Left lung (tissue), 10 donors: ENCODE data around the gene CCDC71L. TPM values are rescaled to one million over a fixed set of nuclear protein-coding genes. Genes with fewer than 3 reads are reported as not detected.

Experiments used
- ATAC-seq: fragments of 200-7000 bp; cut with Tn5 transposase; one replicate; pipeline ENCODE4 v1.9.1; 2020; ENCODE audit warnings: moderate library complexity
- DNase-seq, 4 donors: peaks; one replicate each; pipeline ENCODE4 v3.0.0-alpha.2; 2013 to 2020
- H3K27ac ChIP-seq, 2 donors: fragments of 200-600 bp; sonication (generic) in 1 of 2; one replicate each; pipeline versions ENCODE4 v1.5.0 to v1.8.0; 2020 to 2021
- H3K27me3 ChIP-seq, 2 donors: fragments of 200-600 bp; sonication (generic) in 1 of 2; one replicate each; pipeline versions ENCODE4 v1.5.0 to v1.8.0; 2020 to 2021
- H3K36me3 ChIP-seq, 2 donors: fragments of 200-600 bp; sonication (generic) in 1 of 2; one replicate each; pipeline versions ENCODE4 v1.5.0 to v1.8.0; 2020 to 2021
- H3K4me1 ChIP-seq, 2 donors: fragments of 200-600 bp; one replicate each; pipeline ENCODE4 v1.8.0; 2021
- H3K4me3 ChIP-seq, 2 donors: fragments of 200-600 bp; sonication (generic) in 1 of 2; one replicate each; pipeline versions ENCODE4 v1.5.0 to v1.8.0; 2020 to 2021; ENCODE audit warnings: mild to moderate bottlenecking in 1 of 2
- H3K9me3 ChIP-seq, 2 donors: fragments of 200-600 bp; sonication (generic) in 1 of 2; one replicate each; pipeline versions ENCODE4 v1.5.0 to v1.8.0; 2020 to 2021
- CTCF ChIP-seq, 2 donors: fragments of 200-600 bp; sonication (generic) in 1 of 2; IDR thresholded peaks; one replicate each; pipeline versions ENCODE4 v1.5.0 to v1.8.0; 2021; ENCODE audit warnings: antibody characterized with exemption in 2 of 2
- intact Hi-C, 2 donors: fragments of 100-400 bp; cut with DNase I; formaldehyde crosslinking; loops; one replicate each; pipeline versions ENCODE4 v1.11.2 to v1.14.2; 2022
- polyA plus RNA-seq, 6 donors: library from polyadenylated mRNA; unstranded; fragments of 120-200 nt; gene quantifications; one replicate each; pipeline ENCODE4 v1.2.1, GENCODE V29; 2013; ENCODE audit not compliant: insufficient read length in 6 of 6
- total RNA-seq, 2 donors: library from RNA; stranded (reverse); fragmentation: NEBNext Ultra II Directional; extraction: Animal tissue kit (Norgen Biotek cat#: 25700); gene quantifications; one replicate each; pipeline ENCODE4 v1.2.1, GENCODE V29; 2021
- donor health status: DM: no; HTN: yes; CAD: no.
- donor health status: DM: no; HTN: no; CAD: no.

The CCDC71L gene
- total and polyA plus RNA-seq, 8 donors: 5.7 to 27.1 (median 7.5) TPM

- DNase-seq (no peak), ATAC-seq (no peak)
- no peaks in the 10 kb centered on the region for H3K27me3 ChIP-seq
- no peak for TF ChIP-seq CTCF (IDR thresholded peaks at IDR 0.05)
- no peak overlapping the region for H3K4me3 ChIP-seq
- H3K4me1 ChIP-seq: no peaks in the 10 kb centered on the region
- peaks cover 0 to 6% of the 10 kb centered on the region in 2 donors for H3K9me3 ChIP-seq
- intact Hi-C loops: no loop called here
- H3K36me3 ChIP-seq: no peaks in the 10 kb centered on the region
- H3K27ac ChIP-seq: no peak overlapping the region
Observed at GRCh38 chr7:106609416-106609815, 51.5 kb downstream of the CCDC71L start.

GRCh38 chr7:106608661-106609060, 52.3 kb downstream of the CCDC71L start:
- H3K27me3 ChIP-seq: no peaks in the 10 kb centered on the region

More at GRCh38 chr7:106608661-106609060, 52.3 kb downstream of the CCDC71L start:
- Histone ChIP-seq H3K36me3 (no peaks in the 10 kb centered on the region), H3K9me3 (peaks cover 0 to 6% of the 10 kb centered on the region in 2 donors), H3K27ac (no peak overlapping the region), H3K4me3 (no peak overlapping the region), H3K4me1 (no peaks in the 10 kb centered on the region)
- TF ChIP-seq CTCF (IDR thresholded peaks at IDR 0.05): no peak
- intact Hi-C loops: no loop called here
- no peak for DNase-seq
- no peak for ATAC-seq

Other genes starting within 250 kb of the CCDC71L start
- gene PIK3CG, start 204.1 kb upstream of the CCDC71L start, total RNA-seq: 10 to 100 TPM in 1 of 2 donors, 1 to 10 TPM in 1; 6.2 to 13.2 TPM
- 1 to 10 TPM; 2.6 to 4.0 (median 3.3) TPM for gene PIK3CG, start 204.1 kb upstream of the CCDC71L start, polyA plus RNA-seq